Measurements from ENCODE around the gene YBX3. TPM values are rescaled to one million over a fixed set of nuclear protein-coding genes. Genes with fewer than 3 reads are reported as not detected.

Gene YBX3
- total RNA-seq, 1 donor from 2014 or later = 494 TPM

DNA sequence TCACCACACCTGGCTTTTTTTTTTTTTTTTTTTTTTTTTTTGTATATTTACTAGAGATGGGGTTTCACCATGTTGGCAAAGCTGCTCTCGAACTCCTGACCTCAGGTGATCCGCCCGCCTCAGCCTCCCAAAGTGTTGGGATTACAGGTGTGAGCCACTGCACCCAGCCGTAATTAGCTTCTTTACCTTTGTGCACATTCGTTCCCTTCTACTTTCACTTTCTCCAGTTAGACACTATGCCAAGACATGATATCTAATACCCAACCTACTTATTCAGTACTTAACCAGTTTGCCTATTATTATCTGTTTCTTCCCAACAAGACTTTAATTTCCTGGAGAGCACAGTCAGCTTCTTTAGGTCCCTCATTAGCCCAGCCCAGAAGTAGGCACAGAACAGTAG, 54.6 kb downstream of the YBX3 start:
- Mint-ChIP-seq H3K4me3 (ENCODE audit: unreplicated experiment) (no peak overlapping the region), H3K9me3 (ENCODE audit: unreplicated experiment) (no peaks in the 10 kb centered on the region), H3K27ac (ENCODE audit: unreplicated experiment) (no peak overlapping the region), H3K4me1 (ENCODE audit: unreplicated experiment) (peaks cover 27% of the 10 kb centered on the region), H3K27me3 (ENCODE audit: unreplicated experiment) (peaks cover 2% of the 10 kb centered on the region), H3K36me3 (ENCODE audit: low read depth, unreplicated experiment) (peaks cover 15% of the 10 kb centered on the region)
- TF ChIP-seq, protein P1, sequence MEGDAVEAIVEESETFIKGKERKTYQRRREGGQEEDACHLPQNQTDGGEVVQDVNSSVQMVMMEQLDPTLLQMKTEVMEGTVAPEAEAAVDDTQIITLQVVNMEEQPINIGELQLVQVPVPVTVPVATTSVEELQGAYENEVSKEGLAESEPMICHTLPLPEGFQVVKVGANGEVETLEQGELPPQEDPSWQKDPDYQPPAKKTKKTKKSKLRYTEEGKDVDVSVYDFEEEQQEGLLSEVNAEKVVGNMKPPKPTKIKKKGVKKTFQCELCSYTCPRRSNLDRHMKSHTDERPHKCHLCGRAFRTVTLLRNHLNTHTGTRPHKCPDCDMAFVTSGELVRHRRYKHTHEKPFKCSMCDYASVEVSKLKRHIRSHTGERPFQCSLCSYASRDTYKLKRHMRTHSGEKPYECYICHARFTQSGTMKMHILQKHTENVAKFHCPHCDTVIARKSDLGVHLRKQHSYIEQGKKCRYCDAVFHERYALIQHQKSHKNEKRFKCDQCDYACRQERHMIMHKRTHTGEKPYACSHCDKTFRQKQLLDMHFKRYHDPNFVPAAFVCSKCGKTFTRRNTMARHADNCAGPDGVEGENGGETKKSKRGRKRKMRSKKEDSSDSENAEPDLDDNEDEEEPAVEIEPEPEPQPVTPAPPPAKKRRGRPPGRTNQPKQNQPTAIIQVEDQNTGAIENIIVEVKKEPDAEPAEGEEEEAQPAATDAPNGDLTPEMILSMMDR (IDR thresholded peaks at IDR 0.05; ENCODE audit: unreplicated experiment) = no peak
- DNase-seq (ENCODE audit: low spot score) = no peak

DNA sequence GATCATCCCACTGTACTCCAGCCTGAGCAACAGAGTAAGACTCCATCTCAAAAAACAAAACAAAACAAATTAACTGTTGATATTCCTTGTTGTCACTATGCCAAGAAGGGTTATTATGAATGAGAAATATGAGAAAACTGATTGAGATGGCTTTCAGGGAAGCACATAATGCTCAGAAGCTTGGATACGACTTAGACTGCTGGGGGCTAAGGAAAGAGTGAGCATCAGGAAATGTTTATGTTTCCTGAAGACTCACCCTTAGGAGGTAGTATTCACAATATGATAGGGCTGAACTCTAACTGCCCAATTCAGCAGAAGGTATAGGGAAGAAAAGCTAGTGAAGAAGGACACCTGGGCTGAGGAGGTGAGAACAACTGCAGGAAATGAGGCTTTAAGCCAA, 55.5 kb downstream of the YBX3 start:
- Mint-ChIP-seq H3K4me1 (ENCODE audit: unreplicated experiment) (peaks cover 22% of the 10 kb centered on the region), H3K27me3 (ENCODE audit: unreplicated experiment) (peaks cover 2% of the 10 kb centered on the region), H3K4me3 (ENCODE audit: unreplicated experiment) (no peak overlapping the region), H3K27ac (ENCODE audit: unreplicated experiment) (no peak overlapping the region), H3K9me3 (ENCODE audit: unreplicated experiment) (no peaks in the 10 kb centered on the region), H3K36me3 (ENCODE audit: low read depth, unreplicated experiment) (peaks cover 13% of the 10 kb centered on the region)
- TF ChIP-seq, protein P1 (IDR thresholded peaks at IDR 0.05; ENCODE audit: unreplicated experiment) = no peak
- DNase-seq (ENCODE audit: low spot score) = no peak

DNA sequence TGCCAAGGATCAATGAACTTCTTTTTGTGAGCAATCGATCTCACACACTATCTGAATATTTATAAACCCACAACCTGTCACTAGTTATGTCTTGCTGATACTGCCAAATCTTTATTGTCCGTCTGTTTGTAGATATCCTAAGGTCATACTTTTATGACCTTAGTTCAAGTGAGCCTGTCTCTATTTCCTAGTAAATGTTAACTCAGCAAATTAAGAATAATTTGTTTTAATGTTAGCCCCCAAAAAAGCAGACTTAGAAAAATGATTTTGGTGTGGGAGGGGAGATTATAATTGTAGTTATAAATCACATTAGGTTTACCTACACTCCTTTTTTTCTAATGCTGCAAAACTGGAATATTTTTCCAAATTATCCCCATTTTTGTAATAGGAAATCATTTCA, 58.6 kb downstream of the YBX3 start:
- Mint-ChIP-seq H3K4me1 (ENCODE audit: unreplicated experiment) (peaks cover 9% of the 10 kb centered on the region), H3K27me3 (ENCODE audit: unreplicated experiment) (peaks cover 3% of the 10 kb centered on the region), H3K27ac (ENCODE audit: unreplicated experiment) (no peak overlapping the region), H3K36me3 (ENCODE audit: low read depth, unreplicated experiment) (peaks cover 11% of the 10 kb centered on the region), H3K9me3 (ENCODE audit: unreplicated experiment) (no peaks in the 10 kb centered on the region), H3K4me3 (ENCODE audit: unreplicated experiment) (no peak overlapping the region)
- TF ChIP-seq, protein P1 (IDR thresholded peaks at IDR 0.05; ENCODE audit: unreplicated experiment) = no peak
- DNase-seq (ENCODE audit: low spot score) = no peak

DNA sequence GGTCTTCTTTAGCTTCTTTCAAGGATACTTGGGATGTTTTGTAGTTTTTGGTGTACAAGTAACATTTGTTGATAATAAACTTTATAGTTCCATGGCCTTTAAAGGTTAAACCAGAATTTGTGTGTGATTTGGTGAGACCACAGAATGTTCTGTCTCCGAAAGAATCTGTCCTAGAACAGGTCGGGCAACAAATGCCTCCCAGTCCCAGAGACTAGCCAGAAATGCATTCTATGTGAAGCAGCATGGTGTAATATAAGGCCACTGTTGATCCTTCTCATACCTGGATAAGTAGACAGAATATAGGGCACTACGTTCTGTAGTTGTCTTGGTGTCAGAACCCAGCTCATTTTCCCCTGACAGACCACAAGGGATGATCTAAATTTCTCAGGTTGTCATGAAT, 59.3 kb downstream of the YBX3 start:
- no peak overlapping the region for H3K4me3 Mint-ChIP-seq (ENCODE audit: unreplicated experiment)
- no peak overlapping the region for H3K27ac Mint-ChIP-seq (ENCODE audit: unreplicated experiment)

DNA sequence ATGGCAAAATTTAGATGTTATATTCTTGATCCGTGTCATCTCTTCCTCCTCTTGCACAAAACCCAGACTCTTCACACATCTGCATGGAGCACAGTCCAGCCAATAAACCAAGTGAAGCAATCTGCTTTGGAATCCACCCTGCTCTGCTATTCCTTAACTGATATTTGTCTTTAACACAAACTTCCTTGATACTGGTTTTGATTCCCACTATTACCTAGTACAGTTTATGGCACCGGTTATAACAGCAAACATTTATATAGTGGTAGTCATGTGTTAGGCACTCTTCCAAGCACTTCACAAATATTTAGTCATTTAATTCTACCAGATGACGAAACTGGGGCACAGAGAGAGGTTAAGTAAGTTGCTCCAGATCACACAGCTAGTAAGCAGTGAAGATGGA, 61.8 kb downstream of the YBX3 start:
- Mint-ChIP-seq H3K36me3 (ENCODE audit: low read depth, unreplicated experiment) (peaks cover 28% of the 10 kb centered on the region), H3K4me1 (ENCODE audit: unreplicated experiment) (no peaks in the 10 kb centered on the region), H3K27me3 (ENCODE audit: unreplicated experiment) (peaks cover 6% of the 10 kb centered on the region), H3K9me3 (ENCODE audit: unreplicated experiment) (peaks cover 4% of the 10 kb centered on the region), H3K27ac (ENCODE audit: unreplicated experiment) (no peak overlapping the region), H3K4me3 (ENCODE audit: unreplicated experiment) (no peak overlapping the region)
- TF ChIP-seq, protein P1 (IDR thresholded peaks at IDR 0.05; ENCODE audit: unreplicated experiment) = no peak
- DNase-seq (ENCODE audit: low spot score) = no peak

More for the DNA sequence above, 59.3 kb downstream of the YBX3 start:
- Mint-ChIP-seq H3K4me1 (ENCODE audit: unreplicated experiment) (peaks cover 9% of the 10 kb centered on the region), H3K27me3 (ENCODE audit: unreplicated experiment) (peaks cover 3% of the 10 kb centered on the region), H3K36me3 (ENCODE audit: low read depth, unreplicated experiment) (peaks cover 11% of the 10 kb centered on the region), H3K9me3 (ENCODE audit: unreplicated experiment) (no peaks in the 10 kb centered on the region)
- DNase-seq (ENCODE audit: low spot score) = no peak
- TF ChIP-seq, protein P1 (IDR thresholded peaks at IDR 0.05; ENCODE audit: unreplicated experiment) = no peak
